Brain microvascular endothelial cell (primary cell): ENCODE results near the gene MARCHF5.

Experiments used
- DNase-seq: peaks from one replicate; pipeline ENCODE4 v3.0.0-alpha.2; 2020
- H3K27ac ChIP-seq: fragments of 250-450 bp; sonication (Bioruptor Pico); 2 replicates; pipeline ENCODE4 v1.5.1; 2020; ENCODE audit warnings: mild to moderate bottlenecking, moderate library complexity
- H3K27me3 ChIP-seq: fragments of 250-450 bp; sonication (Bioruptor Pico); replicated peaks from 2 replicates; pipeline ENCODE4 v1.5.1; 2020; ENCODE audit warnings: mild to moderate bottlenecking
- H3K36me3 ChIP-seq: fragments of 250-450 bp; sonication (Bioruptor Pico); replicated peaks from 2 replicates; pipeline ENCODE4 v1.5.1; 2020; ENCODE audit warnings: mild to moderate bottlenecking
- H3K4me3 ChIP-seq: 2 replicates; pipeline ENCODE4 v1.5.1; 2011; ENCODE audit warnings: low read depth, mild to moderate bottlenecking, control low read depth, low read length, moderate library complexity
- in situ Hi-C: cut with HindIII; loops from 2 replicates; pipeline ENCODE4 v1.10.0; 2017; ENCODE audit warnings: low sequenced_read_pairs, low pct_ligation_motif_present
- TF ChIP-seq, protein P1 (sequence below): IDR thresholded peaks from 2 replicates; pipeline ENCODE4 v1.5.1; 2011; ENCODE audit warnings: low read depth, mild to moderate bottlenecking, moderate library complexity, low read length, control low read depth, inconsistent platforms; ENCODE audit errors: missing control alignments

Gene MARCHF5

DNA sequence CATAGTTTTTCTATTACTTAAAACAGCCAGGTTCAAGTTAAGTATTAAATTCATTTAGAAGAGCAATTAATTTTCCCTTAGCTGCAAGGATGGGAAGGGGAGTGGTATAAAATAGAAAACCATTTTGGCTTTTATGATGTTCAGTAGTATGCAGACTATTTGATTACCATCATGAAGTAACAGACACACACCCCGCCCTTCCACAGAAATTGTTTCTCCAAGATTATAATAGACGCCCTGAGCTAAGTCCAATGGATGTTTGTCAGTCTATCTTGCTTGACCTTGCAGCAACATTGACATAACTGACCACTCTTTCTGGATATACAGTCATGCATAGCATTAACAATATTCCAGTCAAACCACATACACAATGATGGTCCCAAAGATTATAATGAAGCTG, 42.4 kb upstream of the MARCHF5 start:
- in situ Hi-C loops = no loop called here
- Histone ChIP-seq H3K27me3 (no peaks in the 10 kb centered on the region), H3K36me3 (no peaks in the 10 kb centered on the region), H3K27ac (no peak overlapping the region), H3K4me3 (no peak overlapping the region)
- TF ChIP-seq, protein P1, sequence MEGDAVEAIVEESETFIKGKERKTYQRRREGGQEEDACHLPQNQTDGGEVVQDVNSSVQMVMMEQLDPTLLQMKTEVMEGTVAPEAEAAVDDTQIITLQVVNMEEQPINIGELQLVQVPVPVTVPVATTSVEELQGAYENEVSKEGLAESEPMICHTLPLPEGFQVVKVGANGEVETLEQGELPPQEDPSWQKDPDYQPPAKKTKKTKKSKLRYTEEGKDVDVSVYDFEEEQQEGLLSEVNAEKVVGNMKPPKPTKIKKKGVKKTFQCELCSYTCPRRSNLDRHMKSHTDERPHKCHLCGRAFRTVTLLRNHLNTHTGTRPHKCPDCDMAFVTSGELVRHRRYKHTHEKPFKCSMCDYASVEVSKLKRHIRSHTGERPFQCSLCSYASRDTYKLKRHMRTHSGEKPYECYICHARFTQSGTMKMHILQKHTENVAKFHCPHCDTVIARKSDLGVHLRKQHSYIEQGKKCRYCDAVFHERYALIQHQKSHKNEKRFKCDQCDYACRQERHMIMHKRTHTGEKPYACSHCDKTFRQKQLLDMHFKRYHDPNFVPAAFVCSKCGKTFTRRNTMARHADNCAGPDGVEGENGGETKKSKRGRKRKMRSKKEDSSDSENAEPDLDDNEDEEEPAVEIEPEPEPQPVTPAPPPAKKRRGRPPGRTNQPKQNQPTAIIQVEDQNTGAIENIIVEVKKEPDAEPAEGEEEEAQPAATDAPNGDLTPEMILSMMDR = no peak
- no peak for DNase-seq

DNA sequence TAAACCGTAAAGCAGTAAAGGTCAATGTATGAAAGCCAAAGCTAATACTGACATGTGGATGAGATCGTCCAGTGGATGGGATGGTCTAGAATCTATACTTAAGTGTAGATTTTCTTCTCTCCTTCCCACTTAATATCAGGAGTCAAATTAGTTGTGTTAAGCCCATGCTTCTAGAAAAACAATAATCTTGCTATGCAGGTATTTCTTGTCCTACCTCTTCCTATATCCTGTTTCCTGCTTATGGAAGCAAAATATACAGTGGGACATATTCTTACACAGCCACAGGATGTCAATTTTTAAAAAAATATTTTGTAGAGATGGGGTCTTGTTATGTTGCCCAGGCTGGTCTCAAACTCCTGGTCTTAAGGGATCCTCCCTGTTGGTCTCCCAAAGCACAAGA, 27.6 kb upstream of the MARCHF5 start:
- Histone ChIP-seq H3K36me3 (no peaks in the 10 kb centered on the region), H3K27ac (no peak overlapping the region), H3K4me3 (no peak overlapping the region), H3K27me3 (no peaks in the 10 kb centered on the region)
- in situ Hi-C loops = no loop called here
- no peak for DNase-seq
- TF ChIP-seq, protein P1 = no peak

DNA sequence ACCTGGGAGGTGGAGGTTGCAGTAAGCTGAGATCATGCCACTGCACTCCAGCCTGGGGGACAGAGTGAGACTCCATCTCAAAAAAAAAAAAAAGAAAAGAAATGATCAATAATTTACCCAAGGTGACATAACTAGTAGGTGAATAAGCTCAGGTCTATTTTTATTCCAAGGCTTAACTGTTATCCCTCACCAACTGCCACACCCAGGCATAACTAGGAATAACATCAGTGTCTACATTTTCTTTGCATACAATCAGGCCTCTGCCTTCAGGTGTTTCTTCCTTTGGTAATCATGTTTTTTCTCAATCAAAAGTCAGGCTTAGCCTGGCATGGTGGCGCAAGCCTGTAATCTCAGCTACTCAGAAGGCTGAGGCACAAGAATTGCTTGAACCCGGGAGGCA, 26.7 kb upstream of the MARCHF5 start:
- in situ Hi-C loops = no loop called here
- Histone ChIP-seq H3K27ac (no peak overlapping the region), H3K27me3 (no peaks in the 10 kb centered on the region), H3K36me3 (no peaks in the 10 kb centered on the region), H3K4me3 (no peak overlapping the region)
- no peak for DNase-seq
- TF ChIP-seq, protein P1 = no peak

DNA sequence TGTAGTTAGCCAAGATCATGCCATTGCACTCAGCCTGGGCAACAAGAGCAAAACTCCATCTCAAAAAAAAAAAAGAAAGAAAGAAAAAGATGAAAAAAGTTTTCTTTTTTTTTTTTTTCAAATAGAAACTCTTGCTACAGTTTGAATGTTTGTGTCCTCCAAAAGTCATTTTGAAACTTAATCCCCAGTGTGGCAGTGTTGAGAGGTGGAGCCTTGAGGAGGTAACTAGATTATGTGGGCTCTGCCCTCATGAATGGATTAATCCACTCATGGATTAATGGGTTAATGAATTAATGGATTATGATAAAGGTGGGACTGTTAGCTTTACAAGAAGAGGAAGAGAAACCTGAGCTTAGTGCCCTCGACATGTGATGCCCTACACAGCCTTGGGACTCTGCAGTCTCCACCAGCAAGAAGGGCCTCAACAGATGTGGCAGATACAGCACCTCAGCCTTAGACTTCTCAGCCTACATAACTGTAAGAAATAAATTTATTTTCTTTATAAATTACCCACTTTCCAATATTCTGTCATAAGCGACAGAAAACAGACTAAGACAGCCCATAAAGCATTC, 25.2 kb upstream of the MARCHF5 start:
- Histone ChIP-seq H3K36me3 (no peaks in the 10 kb centered on the region), H3K27me3 (no peaks in the 10 kb centered on the region), H3K27ac (no peak overlapping the region), H3K4me3 (no peak overlapping the region)
- TF ChIP-seq, protein P1 = no peak
- in situ Hi-C loops = no loop called here
- DNase-seq = no peak

DNA sequence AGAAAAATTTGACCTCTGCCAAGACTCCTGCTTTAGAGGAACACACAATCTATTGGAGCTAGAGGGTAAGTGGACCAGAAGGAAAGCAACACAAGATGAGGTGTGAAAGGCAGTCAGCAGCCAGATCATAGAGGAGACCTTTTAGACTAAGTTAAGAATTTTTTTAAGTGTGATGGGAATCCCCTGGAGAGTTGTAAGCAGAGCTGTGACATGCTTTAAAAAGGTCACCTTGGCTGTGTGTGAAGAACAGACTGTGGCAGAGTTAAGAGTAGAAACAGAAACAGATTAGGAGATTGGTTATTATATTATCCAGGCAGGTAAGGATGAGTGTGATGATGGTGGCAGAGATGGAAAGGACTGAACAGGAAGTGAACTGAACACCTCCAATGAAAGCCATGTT, 23.6 kb upstream of the MARCHF5 start:
- Histone ChIP-seq H3K27ac (no peak overlapping the region), H3K36me3 (no peaks in the 10 kb centered on the region), H3K27me3 (no peaks in the 10 kb centered on the region), H3K4me3 (no peak overlapping the region)
- in situ Hi-C loops = no loop called here
- no peak for DNase-seq
- TF ChIP-seq, protein P1 = no peak

DNA sequence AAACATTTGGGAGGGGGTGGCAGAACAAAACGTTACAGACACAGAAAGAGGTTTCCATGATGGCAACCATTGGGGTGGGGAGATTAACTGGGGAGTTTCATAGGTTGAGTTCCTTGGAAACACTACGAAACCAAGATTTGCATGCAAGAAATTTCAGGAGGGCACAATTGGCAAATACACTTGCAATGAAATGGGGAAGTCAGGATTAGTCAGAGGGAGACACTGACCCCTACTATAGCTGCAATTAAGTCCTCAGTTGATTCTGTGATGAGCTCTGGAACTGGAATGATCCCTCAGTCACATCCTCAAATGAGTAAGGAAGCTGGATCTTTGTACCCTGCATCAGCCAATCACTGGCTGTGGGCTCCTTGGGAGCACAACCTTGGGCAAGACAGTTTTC, 22.2 kb upstream of the MARCHF5 start:
- no peak for DNase-seq
- in situ Hi-C loops = no loop called here
- TF ChIP-seq, protein P1 = no peak

More for the DNA sequence above, 22.2 kb upstream of the MARCHF5 start:
- Histone ChIP-seq H3K27ac (no peak overlapping the region), H3K27me3 (no peaks in the 10 kb centered on the region), H3K4me3 (no peak overlapping the region), H3K36me3 (no peaks in the 10 kb centered on the region)
